Right lobe of liver (tissue), 6 donors: ENCODE results near the gene RAB3IL1. TPM values are rescaled to one million over a fixed set of nuclear protein-coding genes. Genes with fewer than 3 reads are reported as not detected.
A peak's percentile ranks its signal among the peaks of the same experiment; 100 is the strongest.

Experiments used
- ATAC-seq, 4 donors: fragments of 200-7000 bp; cut with Tn5 transposase; one replicate each; pipeline ENCODE4 v1.9.1; 2020; ENCODE audit warnings: mild to moderate bottlenecking in 4 of 4, moderate library complexity in 4 of 4
- DNase-seq, 3 donors: peaks; one replicate each; pipeline ENCODE4 v3.0.0-alpha.2; 2020
- H3K27ac ChIP-seq, 3 donors: fragments of 200-600 bp; one replicate each; pipeline ENCODE4 v1.8.0; 2022
- H3K27me3 ChIP-seq, 2 donors: fragments of 200-600 bp; one replicate each; pipeline ENCODE4 v1.8.0; 2022
- H3K36me3 ChIP-seq, 4 donors: fragments of 200-600 bp; sonication (generic) in 1 of 4; one replicate each; pipeline versions ENCODE4 v1.5.1 to v1.8.0; 2017 to 2022; ENCODE audit warnings: control low read depth in 1 of 4
- H3K4me1 ChIP-seq, 4 donors: fragments of 200-600 bp; sonication (generic) in 1 of 4; one replicate each; pipeline versions ENCODE4 v1.5.1 to v1.8.0; 2017 to 2022; ENCODE audit warnings: control low read depth in 1 of 4
- H3K4me3 ChIP-seq, 3 donors: fragments of 200-600 bp; one replicate each; pipeline ENCODE4 v1.8.0; 2022
- H3K9me3 ChIP-seq, 4 donors: fragments of 200-600 bp; sonication (generic) in 1 of 4; one replicate each; pipeline versions ENCODE4 v1.5.1 to v1.8.0; 2017 to 2022; ENCODE audit warnings: control low read depth in 1 of 4
- CTCF ChIP-seq, 4 donors: fragments of 200-600 bp in 3 of 4; fragments of 450-650 bp in 1 of 4; IDR thresholded peaks; one replicate each; pipeline versions ENCODE4 v1.5.1 to v1.8.0; 2016 to 2022; ENCODE audit warnings: antibody characterized with exemption in 4 of 4, mild to moderate bottlenecking in 2 of 4
- POLR2A ChIP-seq: fragments of 450-650 bp; IDR thresholded peaks from one replicate; pipeline ENCODE4 v1.6.1; 2017; ENCODE audit warnings: antibody characterized with exemption, mild to moderate bottlenecking
- WGBS: methylation state at CpG from one replicate; pipeline ENCODE4 v1.1.6; 2018; ENCODE audit warnings: low coverage, low lambda C conversion rate; ENCODE audit not compliant: insufficient coverage; ENCODE audit errors: missing lambda C conversion rate; 5-methylcytosine and 5-hydroxymethylcytosine counted together
- intact Hi-C, 2 donors: fragments of 100-400 bp; cut with DNase I; formaldehyde crosslinking; loops; one replicate each; pipeline versions ENCODE4 v1.11.2 to v1.14.1; 2022
- total RNA-seq, 6 experiments: library from RNA; depleted of rRNA in 2 of 6; stranded (reverse); fragments of >200 nt in 2 of 6; fragmentation: NEBNext Ultra II Directional in 3 of 6; extraction: Animal tissue kit (Norgen Biotek cat#: 25700) in 3 of 6; gene quantifications; one replicate each; pipeline versions ENCODE4 v1.1.0 to v1.2.4, GENCODE V29; 2016 to 2023
- donor health status: DM: no; HTN: yes; CAD: no.
- donor health status: DM: no; HTN: no; CAD: no.
- donor health status: DM: no; HTN: no; CAD: no.
- donor health status: DM: no; HTN: yes; CAD: no.
- donor health status: DM: no; HTN: yes; CAD: no.

Gene RAB3IL1
- total RNA-seq, 6 experiments from 2014 or later: 3.2 to 9.1 (median 4.2) TPM

DNA sequence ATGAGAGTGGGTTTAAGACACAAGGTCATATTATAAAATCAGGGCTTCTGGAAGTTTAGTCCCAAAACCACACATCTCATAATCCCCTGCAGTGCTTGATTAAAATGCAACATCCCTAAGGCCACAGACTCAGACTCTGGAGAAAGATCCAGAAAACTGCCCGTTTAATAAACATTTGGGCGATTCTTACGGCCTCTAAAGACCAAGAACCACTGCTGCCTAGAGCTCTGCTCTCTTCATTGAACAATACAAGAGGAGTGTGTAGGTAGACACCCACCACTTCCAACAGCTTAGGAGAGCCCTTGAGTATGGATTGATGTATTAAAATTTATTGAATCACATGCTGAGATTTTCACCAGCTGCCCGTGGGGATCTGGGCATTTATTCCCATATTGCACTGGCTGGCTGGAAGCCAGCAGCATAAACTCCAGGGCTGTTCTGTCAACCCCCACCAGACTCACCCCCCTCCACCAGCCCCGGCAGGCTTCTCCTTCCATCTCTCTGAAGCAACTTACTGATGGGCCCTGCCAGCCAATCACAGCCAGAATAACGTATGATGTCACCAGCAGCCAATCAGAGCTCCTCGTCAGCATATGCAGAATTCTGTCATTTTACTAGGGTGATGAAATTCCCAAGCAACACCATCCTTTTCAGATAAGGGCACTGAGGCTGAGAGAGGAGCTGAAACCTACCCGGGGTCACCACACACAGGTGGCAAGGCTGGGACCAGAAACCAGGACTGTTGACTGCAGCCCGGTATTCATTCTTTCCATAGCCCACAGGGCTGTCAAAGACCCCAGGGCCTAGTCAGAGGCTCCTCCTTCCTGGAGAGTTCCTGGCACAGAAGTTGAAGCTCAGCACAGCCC, 32.0 kb upstream of the RAB3IL1 start:
- ATAC-seq (peak in 3 of 4 donors; percentile 35 to 57 (median 57)), DNase-seq (peak in 1 of 3 donors; percentile 43)
- intact Hi-C loops: loop anchor here (5.0 to 10.0 kb wide), 2 partner anchors 52 to 155 kb away; partner anchors contain the start of genes FEN1 (in 1 of the 2) and TMEM258 (in 1 of the 2)
- peak; percentile 22 for TF ChIP-seq POLR2A
- TF ChIP-seq CTCF (IDR thresholded peaks at IDR 0.05): no peak
- 39% methylated on average over 7 of the region's 9 CpGs for WGBS
- Histone ChIP-seq H3K27me3 (no peaks in the 10 kb centered on the region), H3K4me3 (no peak overlapping the region), H3K36me3 (no peaks in the 10 kb centered on the region), H3K9me3 (no peaks in the 10 kb centered on the region), H3K4me1 (peaks cover 0 to 4% (median 0%) of the 10 kb centered on the region in 4 donors), H3K27ac (no peak overlapping the region)

DNA sequence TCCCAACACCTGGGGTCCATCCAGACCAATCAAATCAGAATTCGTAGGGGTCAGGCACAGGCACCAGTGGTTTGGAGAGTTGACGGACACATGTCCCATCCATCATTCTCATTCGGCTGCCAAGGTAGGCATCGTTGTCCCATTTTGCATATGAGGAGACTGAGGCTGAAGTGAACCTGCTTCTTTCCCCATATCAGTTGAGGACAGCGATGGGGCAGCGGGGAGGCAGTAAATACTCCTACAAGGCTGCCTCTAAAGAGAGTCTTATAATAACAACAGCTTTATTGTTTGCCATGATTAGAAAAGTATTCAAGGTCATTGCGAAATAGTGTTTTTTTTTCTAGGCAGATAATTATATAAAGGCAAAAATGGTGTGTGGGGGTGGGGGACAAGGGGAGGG, 31.1 kb upstream of the RAB3IL1 start:
- ATAC-seq (no peak), DNase-seq (no peak)
- Histone ChIP-seq H3K4me1 (peaks cover 0 to 4% (median 0%) of the 10 kb centered on the region in 4 donors), H3K27me3 (no peaks in the 10 kb centered on the region), H3K27ac (no peak overlapping the region), H3K9me3 (no peaks in the 10 kb centered on the region), H3K36me3 (no peaks in the 10 kb centered on the region), H3K4me3 (no peak overlapping the region)
- intact Hi-C loops: loop anchor here (5.0 to 10.0 kb wide), 2 partner anchors 51 to 154 kb away; partner anchors contain the start of genes FEN1 (in 1 of the 2) and TMEM258 (in 1 of the 2)
- WGBS: 76% methylated on average over 7 of the region's 7 CpGs
- TF ChIP-seq CTCF (IDR thresholded peaks at IDR 0.05) (no peak), POLR2A (no peak)

GRCh38 chr11:61947486-61948210, 30.3 kb upstream of the RAB3IL1 start:
- Histone ChIP-seq H3K4me3 (no peak overlapping the region), H3K27me3 (no peaks in the 10 kb centered on the region), H3K9me3 (no peaks in the 10 kb centered on the region), H3K4me1 (peaks cover 0 to 4% (median 0%) of the 10 kb centered on the region in 4 donors), H3K36me3 (no peaks in the 10 kb centered on the region), H3K27ac (no peak overlapping the region)
- ATAC-seq: peak; percentile 93 to 97 (median 94)
- peak; percentile 83 to 84 (median 83) for DNase-seq
- TF ChIP-seq CTCF (IDR thresholded peaks at IDR 0.05) (peak; percentile 89 to 95 (median 91)), POLR2A (no peak)
- 11% methylated on average over 5 of the region's 8 CpGs for WGBS
- intact Hi-C loops: loop anchor here (5.0 to 10.0 kb wide), 2 partner anchors 50 to 153 kb away; partner anchors contain the start of genes FEN1 (in 1 of the 2) and TMEM258 (in 1 of the 2)

DNA sequence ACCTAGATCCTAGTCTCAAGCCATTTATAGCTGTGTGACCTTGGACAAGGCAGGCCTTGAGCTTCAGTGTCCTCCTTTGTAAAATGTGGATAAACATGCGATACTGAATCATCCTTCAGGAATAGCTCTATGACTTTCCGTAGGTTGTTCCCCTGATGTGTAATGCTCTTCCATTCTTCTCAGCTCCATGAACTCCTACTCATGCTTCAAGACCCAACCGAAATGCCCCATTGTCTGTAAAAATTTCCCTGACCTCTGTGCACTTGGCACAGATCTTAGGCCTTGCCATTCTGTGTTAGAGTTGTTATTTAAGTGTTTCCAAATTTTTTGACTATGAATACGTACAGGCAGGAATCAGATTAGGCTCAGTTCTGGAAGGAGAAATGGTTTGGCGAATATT, 29.5 kb upstream of the RAB3IL1 start:
- Histone ChIP-seq H3K9me3 (no peaks in the 10 kb centered on the region), H3K27ac (no peak overlapping the region), H3K27me3 (no peaks in the 10 kb centered on the region), H3K4me1 (peaks cover 0 to 4% (median 0%) of the 10 kb centered on the region in 4 donors), H3K4me3 (no peak overlapping the region), H3K36me3 (no peaks in the 10 kb centered on the region)
- no peak for ATAC-seq
- TF ChIP-seq POLR2A: no peak
- no peak for TF ChIP-seq CTCF (IDR thresholded peaks at IDR 0.05)
- no peak for DNase-seq
- intact Hi-C loops: loop anchor here (5.0 to 10.0 kb wide), 2 partner anchors 50 to 152 kb away; partner anchors contain the start of genes FEN1 (in 1 of the 2) and TMEM258 (in 1 of the 2)
- WGBS: 88% methylated on average over 4 of the region's 5 CpGs
